GM12878 (cell line): ENCODE results near the gene CAMKK2.
"Not testable (repeated sequence)": the region's sequence is repeated elsewhere in the genome, so short reads cannot be mapped to it uniquely, and the experiment has no call there.

Experiments used
- BCL11A ChIP-seq: IDR thresholded peaks from 2 replicates; pipeline ENCODE4 v1.6.1; 2011; ENCODE audit warnings: low read depth, low read length
- CBFB ChIP-seq: IDR thresholded peaks from 2 replicates; pipeline ENCODE4 v1.6.1; 2016; ENCODE audit warnings: antibody characterized with exemption, low read depth
- CREB1 ChIP-seq: IDR thresholded peaks from 2 replicates; pipeline ENCODE4 v1.6.1; 2012; ENCODE audit warnings: low read depth, mild to moderate bottlenecking, inconsistent platforms
- EZH2 ChIP-seq: IDR thresholded peaks from 2 replicates; pipeline ENCODE4 v1.6.1; 2012; ENCODE audit warnings: low read depth, mild to moderate bottlenecking, control low read depth, inconsistent platforms, low read length, borderline replicate concordance; ENCODE audit not compliant: control insufficient read depth
- PAX5 ChIP-seq: IDR thresholded peaks from 2 replicates; pipeline ENCODE4 v1.6.1; 2011; ENCODE audit warnings: low read depth, low read length, borderline replicate concordance
- PAX8 ChIP-seq: fragments of 450-650 bp; IDR thresholded peaks from 2 replicates; pipeline ENCODE4 v1.6.1; 2017; ENCODE audit warnings: mild to moderate bottlenecking, moderate library complexity
- POLR2AphosphoS2 ChIP-seq: IDR thresholded peaks from 2 replicates; pipeline ENCODE4 v1.6.1; 2011; ENCODE audit warnings: low read depth, mild to moderate bottlenecking, low read length, improper control_type of control experiment, moderate library complexity
- RAD51 ChIP-seq: fragments of 450-650 bp; IDR thresholded peaks from 2 replicates; pipeline ENCODE4 v1.6.1; 2016; ENCODE audit warnings: moderate library complexity, mild to moderate bottlenecking, inconsistent platforms
- RFX5 ChIP-seq: IDR thresholded peaks from 2 replicates; pipeline ENCODE4 v1.6.1; 2011; ENCODE audit warnings: low read depth, low read length, improper control_type of control experiment
- SMC3 ChIP-seq: IDR thresholded peaks from 2 replicates; pipeline ENCODE4 v1.6.1; 2011; ENCODE audit warnings: low read length, improper control_type of control experiment, borderline replicate concordance
- TCF12 ChIP-seq: IDR thresholded peaks from 2 replicates; pipeline ENCODE4 v1.6.1; 2011; ENCODE audit warnings: low read depth, mild to moderate bottlenecking, low read length
- TCF7 ChIP-seq: IDR thresholded peaks from 2 replicates; pipeline ENCODE4 v1.6.1; 2014; ENCODE audit warnings: antibody characterized with exemption, borderline replicate concordance
- TF ChIP-seq, protein P1 (sequence below): fragments of 450-650 bp; IDR thresholded peaks from 2 replicates; pipeline ENCODE4 v1.6.1; 2016; ENCODE audit warnings: mild to moderate bottlenecking

DNA sequence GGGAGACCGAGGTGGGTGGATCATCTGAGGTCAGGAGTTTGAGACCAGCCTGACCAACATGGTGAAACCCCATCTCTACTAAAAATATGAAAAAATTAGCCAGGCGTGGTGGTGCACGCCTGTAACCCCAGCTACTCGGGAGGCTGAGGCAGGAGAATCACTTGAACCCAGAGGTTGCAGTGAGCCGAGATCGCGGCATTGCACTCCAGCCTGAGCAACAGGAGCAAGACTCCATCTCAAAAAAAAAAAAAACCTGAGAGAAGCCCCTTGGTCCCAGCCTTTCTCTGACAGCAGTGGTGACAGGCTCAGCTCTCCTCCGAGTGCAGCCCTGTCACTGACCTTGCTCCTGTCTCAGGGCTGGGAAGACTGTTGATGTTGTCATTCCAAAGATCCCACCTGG lies 69.6 kb downstream of the CAMKK2 start:
- TF ChIP-seq, protein P1, sequence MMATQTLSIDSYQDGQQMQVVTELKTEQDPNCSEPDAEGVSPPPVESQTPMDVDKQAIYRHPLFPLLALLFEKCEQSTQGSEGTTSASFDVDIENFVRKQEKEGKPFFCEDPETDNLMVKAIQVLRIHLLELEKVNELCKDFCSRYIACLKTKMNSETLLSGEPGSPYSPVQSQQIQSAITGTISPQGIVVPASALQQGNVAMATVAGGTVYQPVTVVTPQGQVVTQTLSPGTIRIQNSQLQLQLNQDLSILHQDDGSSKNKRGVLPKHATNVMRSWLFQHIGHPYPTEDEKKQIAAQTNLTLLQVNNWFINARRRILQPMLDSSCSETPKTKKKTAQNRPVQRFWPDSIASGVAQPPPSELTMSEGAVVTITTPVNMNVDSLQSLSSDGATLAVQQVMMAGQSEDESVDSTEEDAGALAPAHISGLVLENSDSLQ = not testable (repeated sequence)
- not testable (repeated sequence) for TF ChIP-seq CREB1, PAX8, SMC3, CBFB, RFX5, TCF12, POLR2AphosphoS2, PAX5, BCL11A, TCF7, EZH2, RAD51
